Measurements from ENCODE around the gene ZNF430.

- TF ChIP-seq CTCF (conservative IDR thresholded peaks at IDR 0.05; ENCODE audit: low read depth in 2 of 2) (no peak), REST (IDR thresholded peaks at IDR 0.05; ENCODE audit: unreplicated experiment) (no peak)
Observed at GRCh38 chr19:21052902-21053301, 32.4 kb downstream of the ZNF430 start.

Measured in GM23338 (cell line).